Endothelial cell of umbilical vein (primary cell): Measurements from ENCODE around the gene PRR9. TPM values are rescaled to one million over a fixed set of nuclear protein-coding genes. Genes with fewer than 3 reads are reported as not detected.

Experiments
- BruUV-seq: library from RNA; stranded (reverse); fragments of 400-500 nt; replicated peaks from 2 replicates; lab custom pipeline; 2021; lab: Mats Ljungman, UMichigan
- CTCF ChIA-PET: fragments of 300-600, 350-600 bp; sonication (Branson Sonifier 250); formaldehyde crosslinking; loops from one replicate; lab custom pipeline; 2021; ENCODE audit warnings: antibody characterized with exemption, inconsistent platforms; lab: Charles Lee
- POLR2A ChIA-PET: fragments of 300-600, 350-600 bp; sonication (Branson Sonifier 250); formaldehyde crosslinking; loops from one replicate; lab custom pipeline; 2021; ENCODE audit warnings: antibody characterized with exemption, inconsistent platforms; lab: Charles Lee
- DNase-seq: peaks from one replicate; pipeline ENCODE4 v3.0.0-alpha.2; 2011; ENCODE audit warnings: low read depth, low spot score
- FAIRE-seq: peaks from 2 replicates; lab custom pipeline; 2011; peaks lifted over from hg19 to GRCh38; lab: Jason Lieb, UNC
- H2AFZ ChIP-seq: 2 replicates; pipeline ENCODE4 v1.6.0; 2012; ENCODE audit warnings: low read depth, low read length, control low read depth, inconsistent platforms
- H3K27ac ChIP-seq: 2 replicates; pipeline ENCODE4 v1.5.1; 2011; ENCODE audit warnings: low read depth, mild to moderate bottlenecking, control low read depth, low read length, moderate library complexity; ENCODE audit not compliant: insufficient read depth
- H3K27me3 ChIP-seq, 2 experiments: 2 replicates each; pipeline versions ENCODE4 v1.6.0 to v1.6.1; 2011; ENCODE audit warnings: low read length in 2 of 2, mixed read lengths in 1 of 2; ENCODE audit not compliant: control insufficient read depth in 2 of 2, insufficient read depth in 2 of 2
- H3K36me3 ChIP-seq, 2 experiments: 2 replicates in 1 of 2; 3 replicates in 1 of 2; pipeline ENCODE4 v1.5.1; 2011; ENCODE audit warnings: low read length in 2 of 2, mild to moderate bottlenecking in 1 of 2, moderate library complexity in 1 of 2; ENCODE audit not compliant: control insufficient read depth in 2 of 2, insufficient read depth in 2 of 2; ENCODE audit errors: extremely low read depth in 1 of 2
- H3K4me1 ChIP-seq: 3 replicates; pipeline ENCODE4 v1.5.1; 2011; ENCODE audit warnings: mild to moderate bottlenecking, low read length; ENCODE audit not compliant: control insufficient read depth, insufficient read depth; ENCODE audit errors: extremely low read depth
- H3K4me2 ChIP-seq: 2 replicates; pipeline ENCODE4 v1.6.1; 2011; ENCODE audit warnings: low read length, control low read depth, mixed read lengths; ENCODE audit not compliant: insufficient read depth
- H3K4me3 ChIP-seq, 3 experiments: fragments of 200-600 bp in 1 of 3; sonication (generic), shearing (Covaris generic) in 1 of 3; replicated peaks in 1 of 3; 2 replicates each; pipeline ENCODE4 v1.5.1; 2011 to 2016; ENCODE audit warnings: control low read depth in 3 of 3, low read length in 3 of 3, mild to moderate bottlenecking in 2 of 3, inconsistent platforms in 1 of 3, low read depth in 1 of 3, moderate library complexity in 1 of 3; ENCODE audit not compliant: insufficient read depth in 1 of 3
- H3K79me2 ChIP-seq: 2 replicates; pipeline ENCODE4 v1.6.0; 2012; ENCODE audit warnings: low read length, inconsistent platforms; ENCODE audit not compliant: control insufficient read depth, insufficient read depth
- H3K9ac ChIP-seq: replicated peaks from 2 replicates; pipeline ENCODE3; 2011; ENCODE audit warnings: low read length, control low read depth; ENCODE audit not compliant: insufficient read depth; ENCODE audit errors: extremely low read depth
- H3K9me1 ChIP-seq: replicated peaks from 3 replicates; pipeline ENCODE4 v1.6.0; 2011; ENCODE audit warnings: mild to moderate bottlenecking, low read length; ENCODE audit not compliant: control insufficient read depth, insufficient read depth; ENCODE audit errors: extremely low read depth
- H3K9me3 ChIP-seq: replicated peaks from 2 replicates; pipeline ENCODE4 v1.5.1; 2012; ENCODE audit warnings: low read length, inconsistent platforms; ENCODE audit not compliant: control insufficient read depth, insufficient read depth
- H4K20me1 ChIP-seq: replicated peaks from 2 replicates; pipeline ENCODE3; 2011; ENCODE audit warnings: mild to moderate bottlenecking, low read length; ENCODE audit not compliant: control insufficient read depth, insufficient read depth; ENCODE audit errors: extremely low read depth
- CTCF ChIP-seq, 2 donors: IDR thresholded peaks; 1 replicate in 1 of 2; 2 replicates in 1 of 2; pipeline ENCODE4 v1.5.1; 2011; ENCODE audit warnings: low read length in 2 of 2, mild to moderate bottlenecking in 2 of 2, moderate library complexity in 2 of 2, control low read depth in 1 of 2, inconsistent platforms in 1 of 2, low read depth in 1 of 2; ENCODE audit not compliant: insufficient read depth in 1 of 2; ENCODE audit errors: extremely low read depth in 1 of 2
- EZH2 ChIP-seq: IDR thresholded peaks from 2 replicates; pipeline ENCODE4 v1.6.1; 2012; ENCODE audit warnings: borderline replicate concordance, low read depth, mild to moderate bottlenecking, moderate library complexity, low read length, inconsistent platforms; ENCODE audit not compliant: severe bottlenecking
- FOS ChIP-seq: IDR thresholded peaks from 2 replicates; pipeline ENCODE4 v1.6.1; 2011; ENCODE audit warnings: mild to moderate bottlenecking, low read length, moderate library complexity, borderline replicate concordance; ENCODE audit not compliant: insufficient read depth
- GATA2 ChIP-seq: IDR thresholded peaks from 2 replicates; pipeline ENCODE4 v1.7.0; 2011; ENCODE audit warnings: low read depth, mild to moderate bottlenecking, moderate library complexity, mixed read lengths, low read length; ENCODE audit not compliant: insufficient read length, insufficient read depth
- JUN ChIP-seq: IDR thresholded peaks from 2 replicates; pipeline ENCODE4 v1.6.1; 2011; ENCODE audit warnings: borderline replicate concordance, low read depth; ENCODE audit not compliant: insufficient read length, insufficient read depth
- MAX ChIP-seq: IDR thresholded peaks from 2 replicates; pipeline ENCODE4 v1.6.1; 2011; ENCODE audit not compliant: insufficient read depth, insufficient read length
- MYC ChIP-seq: IDR thresholded peaks from one replicate; pipeline ENCODE4 v1.6.1; 2011; ENCODE audit warnings: mild to moderate bottlenecking, low read depth, low read length
- POLR2A ChIP-seq: IDR thresholded peaks from 2 replicates; pipeline ENCODE4 v1.6.1; 2012; ENCODE audit warnings: low read depth, mild to moderate bottlenecking, control low read depth, low read length
- POLR2AphosphoS5 ChIP-seq: IDR thresholded peaks from 2 replicates; pipeline ENCODE4 v1.6.1; 2012; ENCODE audit warnings: low read depth, mild to moderate bottlenecking, control low read depth, low read length, moderate library complexity; ENCODE audit not compliant: insufficient read depth
- dilution Hi-C: fragments of 300-500 bp; cut with MboI; formaldehyde crosslinking; loops from one replicate; pipeline ENCODE4 v1.15.0; 2019; ENCODE audit warnings: low sequenced_read_pairs; ENCODE audit not compliant: extremely low pct_ligation_motif_present
- intact Hi-C: fragments of 100-400 bp; cut with micrococcal nuclease; formaldehyde crosslinking; loops from one replicate; pipeline ENCODE4 v1.10.0; 2022
- polyA plus RNA-seq, 4 experiments: library from polyadenylated mRNA; depleted of rRNA in 3 of 4; stranded (reverse) in 3 of 4; unstranded in 1 of 4; fragments of >200 nt; gene quantifications; 2 replicates each; pipeline versions ENCODE4 v1.2.1 to v1.2.3, GENCODE V29; 2011 to 2012; ENCODE audit warnings: missing spikeins in 1 of 4
- total RNA-seq: library from RNA; stranded (reverse); gene quantifications from 2 replicates; pipeline ENCODE4 v1.2.3, GENCODE V29; 2021

Gene PRR9
- total and polyA plus RNA-seq, 2 donors (not counting 3 experiments of a cell fraction or from before 2014, with no cell fraction given), result not detected

GRCh38 chr1:153217744-153218416 lies 496 bp downstream of the PRR9 start:
- FAIRE-seq, result no peak
- ChIA-PET POLR2A (no interaction called here), CTCF (interaction anchor here (1.6 kb wide), 1 partner anchor 11 kb away, joined by 4 read pairs; no protein-coding TSS in a partner anchor)
- H3K4me1 ChIP-seq, result no peaks in the 10 kb centered on the region
- dilution Hi-C loops (no loop called here), intact Hi-C loops (no loop called here)
- TF ChIP-seq MAX (no peak), JUN (no peak)
- no peaks in the 10 kb centered on the region for H3K9me3 ChIP-seq
- H3K27me3 ChIP-seq, result no peaks in the 10 kb centered on the region
- H4K20me1 ChIP-seq, result peaks cover 2% of the 10 kb centered on the region
- no peak overlapping the region for H3K9ac ChIP-seq
- H3K79me2 ChIP-seq, result no peaks in the 10 kb centered on the region
- no peak overlapping the region for H3K4me2 ChIP-seq
- DNase-seq, result no peak
- H3K36me3 ChIP-seq, result no peaks in the 10 kb centered on the region
- H3K9me1 ChIP-seq, result no peaks in the 10 kb centered on the region
- no peak overlapping the region for H2AFZ ChIP-seq
- BruUV-seq, result no TSS peak
- H3K27ac ChIP-seq, result no peak overlapping the region
- H3K4me3 ChIP-seq, result no peak overlapping the region

- POLR2A ChIA-PET, result no interaction called here
- Histone ChIP-seq H3K79me2 (no peaks in the 10 kb centered on the region), H3K9me3 (no peaks in the 10 kb centered on the region), H3K4me3 (no peak overlapping the region), H3K4me2 (no peak overlapping the region), H3K9ac (no peak overlapping the region), H3K36me3 (no peaks in the 10 kb centered on the region), H3K27ac (no peak overlapping the region), H2AFZ (no peak overlapping the region), H4K20me1 (no peaks in the 10 kb centered on the region), H3K4me1 (no peaks in the 10 kb centered on the region), H3K9me1 (no peaks in the 10 kb centered on the region), H3K27me3 (no peaks in the 10 kb centered on the region)
- no peak for FAIRE-seq
- no TSS peak for BruUV-seq
- no peak for TF ChIP-seq JUN
- TF ChIP-seq EZH2, result no peak
- TF ChIP-seq POLR2A, result no peak
- TF ChIP-seq CTCF (IDR thresholded peaks at IDR 0.05; ENCODE audit: extremely low read depth in 1 of 2, insufficient read depth in 1 of 2, low read depth in 1 of 2, low read length in 2 of 2), result no peak
- no peak for TF ChIP-seq POLR2AphosphoS5
- TF ChIP-seq FOS, result no peak
- no peak for TF ChIP-seq MYC
- TF ChIP-seq GATA2, result no peak
- no peak for TF ChIP-seq MAX
- CTCF ChIA-PET, result interaction anchor here (0.9 to 2.0 kb wide), 9 partner anchors 8 to 567 kb away, joined by 3 to 10 read pairs (median 5); no protein-coding TSS in a partner anchor
- dilution Hi-C loops, result no loop called here
- no peak for DNase-seq
- intact Hi-C loops, result no loop called here
Observed at GRCh38 chr1:153220606-153221303, 3.4 kb downstream of the PRR9 start.
